Measurements from ENCODE around the gene SLC22A4. TPM values are rescaled to one million over a fixed set of nuclear protein-coding genes. Genes with fewer than 3 reads are reported as not detected.
A peak's percentile ranks its signal among the peaks of the same experiment; 100 is the strongest.

Gene SLC22A4
- total and polyA plus RNA-seq, 2 experiments from 2014 or later = 24.0 to 26.0 TPM

- no peaks in the 10 kb centered on the region for H3K79me2 ChIP-seq (ENCODE audit: insufficient read depth)
- peak; percentile 29 for DNase-seq
- peaks cover 12% of the 10 kb centered on the region for H3F3A ChIP-seq (ENCODE audit: insufficient read depth)
- no peak overlapping the region for H3K9ac ChIP-seq
- WGBS, 2 experiments (ENCODE audit: low coverage in 1 of 2, low lambda C conversion rate in 2 of 2, missing lambda C conversion rate in 2 of 2) = 48 to 60% methylated on average over 3 of the region's 3 CpGs
- no peak overlapping the region for H3K27ac ChIP-seq
- H3K27me3 ChIP-seq (replicated peaks; ENCODE audit: insufficient read depth) = no peaks in the 10 kb centered on the region
- H4K20me1 ChIP-seq (ENCODE audit: insufficient read depth) = no peaks in the 10 kb centered on the region
- no peaks in the 10 kb centered on the region for H3K9me2 ChIP-seq (ENCODE audit: insufficient read depth)
- no peak overlapping the region for H3K4me3 ChIP-seq
- TF ChIP-seq EZH2 (IDR thresholded peaks at IDR 0.05; ENCODE audit: insufficient read depth, poor library complexity, severe bottlenecking) (no peak), EZH2phosphoT487 (IDR thresholded peaks at IDR 0.05; ENCODE audit: insufficient read depth, low read depth) (no peak)
- in situ Hi-C loops (cut with MboI) = no loop called here
- H3K4me1 ChIP-seq (ENCODE audit: insufficient read depth) = 0 out of 2 replicates have a peak, but pooled peaks cover 5% of the 10 kb centered on the region
- no peak overlapping the region for H2AFZ ChIP-seq
- H3K9me3 ChIP-seq (ENCODE audit: low read depth) = no peaks in the 10 kb centered on the region
- no peaks in the 10 kb centered on the region for H3K36me3 ChIP-seq (ENCODE audit: low read depth)
- no peak overlapping the region for H3K4me2 ChIP-seq (ENCODE audit: unreplicated experiment)
Measured at GRCh38 chr5:132289097-132289496, 5.1 kb upstream of the SLC22A4 start.

GRCh38 chr5:132291026-132291425, 3.2 kb upstream of the SLC22A4 start:
- no peaks in the 10 kb centered on the region for H3K27me3 ChIP-seq (replicated peaks; ENCODE audit: insufficient read depth)
- H4K20me1 ChIP-seq (ENCODE audit: insufficient read depth) = no peaks in the 10 kb centered on the region
- peaks cover 9% of the 10 kb centered on the region; the same call in 1 of the 2 replicates for H3K4me1 ChIP-seq (ENCODE audit: insufficient read depth)
- in situ Hi-C loops (cut with MboI) = no loop called here
- H3K4me2 ChIP-seq (ENCODE audit: unreplicated experiment) = no peak overlapping the region
- H2AFZ ChIP-seq = no peak overlapping the region
- H3K79me2 ChIP-seq (ENCODE audit: insufficient read depth) = peaks cover 9% of the 10 kb centered on the region
- no peaks in the 10 kb centered on the region for H3K9me3 ChIP-seq (ENCODE audit: low read depth)
- no peak for TF ChIP-seq EZH2 (IDR thresholded peaks at IDR 0.05; ENCODE audit: insufficient read depth, poor library complexity, severe bottlenecking)
- TF ChIP-seq EZH2phosphoT487 (IDR thresholded peaks at IDR 0.05; ENCODE audit: insufficient read depth, low read depth) = no peak
- H3K36me3 ChIP-seq (ENCODE audit: low read depth) = no peaks in the 10 kb centered on the region
- no peak overlapping the region for H3K9ac ChIP-seq
- no peak for DNase-seq
- no peak overlapping the region for H3K27ac ChIP-seq
- WGBS, 2 experiments (ENCODE audit: low coverage in 1 of 2, low lambda C conversion rate in 2 of 2, missing lambda C conversion rate in 2 of 2) = 91 to 97% methylated on average over 2 of the region's 2 CpGs
- no peak overlapping the region for H3K4me3 ChIP-seq
- H3F3A ChIP-seq (ENCODE audit: insufficient read depth) = peaks cover 12% of the 10 kb centered on the region
- no peaks in the 10 kb centered on the region for H3K9me2 ChIP-seq (ENCODE audit: insufficient read depth)

- Histone ChIP-seq H3K4me2 (ENCODE audit: unreplicated experiment) (peak overlapping the region; percentile 86), H3K4me1 (ENCODE audit: insufficient read depth) (peaks cover 11% of the 10 kb centered on the region; the same call in 1 of the 2 replicates)
- WGBS, 2 experiments (ENCODE audit: low coverage in 1 of 2, low lambda C conversion rate in 2 of 2, missing lambda C conversion rate in 2 of 2) = 3% methylated on average over 30 to 48 of the region's 50 CpGs
Measured at GRCh38 chr5:132293066-132293991, 865 bp upstream of the SLC22A4 start.

GRCh38 chr5:132294728-132295504, 722 bp downstream of the SLC22A4 start:
- Histone ChIP-seq H3K9ac (peak overlapping the region; percentile 98), H3K27ac (peak overlapping the region; percentile 99), H3K36me3 (ENCODE audit: low read depth) (no peaks in the 10 kb centered on the region), H3K9me3 (ENCODE audit: low read depth) (no peaks in the 10 kb centered on the region), H3K27me3 (replicated peaks; ENCODE audit: insufficient read depth) (no peaks in the 10 kb centered on the region), H3K9me2 (ENCODE audit: insufficient read depth) (no peaks in the 10 kb centered on the region), H3F3A (ENCODE audit: insufficient read depth) (peaks cover 16% of the 10 kb centered on the region), H3K4me2 (ENCODE audit: unreplicated experiment) (peak overlapping the region; percentile 86), H3K4me1 (ENCODE audit: insufficient read depth) (peaks cover 17% of the 10 kb centered on the region; the same call in 1 of the 2 replicates), H2AFZ (peak overlapping the region; percentile 92), H3K4me3 (peak overlapping the region; percentile 84), H3K79me2 (ENCODE audit: insufficient read depth) (peaks cover 48% of the 10 kb centered on the region), H4K20me1 (ENCODE audit: insufficient read depth) (no peaks in the 10 kb centered on the region)
- in situ Hi-C loops (cut with MboI) = no loop called here
- TF ChIP-seq EZH2phosphoT487 (IDR thresholded peaks at IDR 0.05; ENCODE audit: insufficient read depth, low read depth) (no peak), EZH2 (IDR thresholded peaks at IDR 0.05; ENCODE audit: insufficient read depth, poor library complexity, severe bottlenecking) (no peak)
- DNase-seq = peak; percentile 97
- WGBS, 2 experiments (ENCODE audit: low coverage in 1 of 2, low lambda C conversion rate in 2 of 2, missing lambda C conversion rate in 2 of 2) = 3% methylated on average over 44 to 45 of the region's 50 CpGs

More at GRCh38 chr5:132293066-132293991, 865 bp upstream of the SLC22A4 start:
- Histone ChIP-seq H3K4me3 (peak overlapping the region; percentile 84), H2AFZ (peak overlapping the region; percentile 92), H3K79me2 (ENCODE audit: insufficient read depth) (peaks cover 32% of the 10 kb centered on the region), H4K20me1 (ENCODE audit: insufficient read depth) (no peaks in the 10 kb centered on the region), H3K9ac (peak overlapping the region; percentile 98), H3K36me3 (ENCODE audit: low read depth) (no peaks in the 10 kb centered on the region), H3K9me3 (ENCODE audit: low read depth) (no peaks in the 10 kb centered on the region), H3F3A (ENCODE audit: insufficient read depth) (peaks cover 12% of the 10 kb centered on the region), H3K9me2 (ENCODE audit: insufficient read depth) (no peaks in the 10 kb centered on the region), H3K27me3 (replicated peaks; ENCODE audit: insufficient read depth) (no peaks in the 10 kb centered on the region), H3K27ac (peak overlapping the region; percentile 99)
- TF ChIP-seq EZH2phosphoT487 (IDR thresholded peaks at IDR 0.05; ENCODE audit: insufficient read depth, low read depth) = no peak
- TF ChIP-seq EZH2 (IDR thresholded peaks at IDR 0.05; ENCODE audit: insufficient read depth, poor library complexity, severe bottlenecking) = no peak
- DNase-seq = peak; percentile 95
- in situ Hi-C loops (cut with MboI) = no loop called here

Data from GM23248 (cell line).